MM.1S (cell line): ENCODE data around the gene KLK2.

Source experiments
- EZH2 ChIP-seq: fragments of 300-600 bp; sonication (generic); optimal IDR thresholded peaks from 2 replicates; pipeline ENCODE3; 2017; ENCODE audit warnings: low read depth, mild to moderate bottlenecking, antibody characterized with exemption, low read length, mixed read lengths
- TF ChIP-seq, protein P1 (sequence below): fragments of 300-600 bp; sonication (generic); IDR thresholded peaks from 2 replicates; pipeline ENCODE4 v1.5.1; 2016; ENCODE audit warnings: antibody characterized with exemption, low read length, mixed read lengths

DNA sequence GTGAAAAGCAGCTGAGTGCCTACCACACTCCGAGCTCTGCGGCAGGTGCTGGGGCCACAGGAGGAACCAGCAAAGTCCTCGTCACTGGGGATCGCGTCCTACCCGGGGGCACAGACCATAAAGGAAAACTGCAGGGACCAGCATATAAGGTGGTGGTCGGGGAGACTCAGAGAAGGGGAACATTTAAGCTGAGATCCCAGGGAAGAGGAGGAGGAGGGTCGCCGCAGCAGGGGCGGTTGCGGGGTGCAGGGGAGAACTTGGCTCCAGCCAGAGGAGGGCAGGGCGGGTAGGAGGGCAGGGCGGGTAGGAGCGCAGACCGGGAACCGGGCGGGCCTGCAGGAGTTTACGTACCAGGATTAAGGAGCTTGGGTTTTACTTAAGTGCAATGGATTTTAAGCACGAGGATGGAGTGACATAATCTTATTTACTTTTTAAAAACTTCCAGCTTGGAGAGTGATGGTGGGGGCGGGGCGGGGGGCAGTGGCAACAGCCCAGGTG lies 38.9 kb downstream of the KLK2 start:
- TF ChIP-seq, protein P1, sequence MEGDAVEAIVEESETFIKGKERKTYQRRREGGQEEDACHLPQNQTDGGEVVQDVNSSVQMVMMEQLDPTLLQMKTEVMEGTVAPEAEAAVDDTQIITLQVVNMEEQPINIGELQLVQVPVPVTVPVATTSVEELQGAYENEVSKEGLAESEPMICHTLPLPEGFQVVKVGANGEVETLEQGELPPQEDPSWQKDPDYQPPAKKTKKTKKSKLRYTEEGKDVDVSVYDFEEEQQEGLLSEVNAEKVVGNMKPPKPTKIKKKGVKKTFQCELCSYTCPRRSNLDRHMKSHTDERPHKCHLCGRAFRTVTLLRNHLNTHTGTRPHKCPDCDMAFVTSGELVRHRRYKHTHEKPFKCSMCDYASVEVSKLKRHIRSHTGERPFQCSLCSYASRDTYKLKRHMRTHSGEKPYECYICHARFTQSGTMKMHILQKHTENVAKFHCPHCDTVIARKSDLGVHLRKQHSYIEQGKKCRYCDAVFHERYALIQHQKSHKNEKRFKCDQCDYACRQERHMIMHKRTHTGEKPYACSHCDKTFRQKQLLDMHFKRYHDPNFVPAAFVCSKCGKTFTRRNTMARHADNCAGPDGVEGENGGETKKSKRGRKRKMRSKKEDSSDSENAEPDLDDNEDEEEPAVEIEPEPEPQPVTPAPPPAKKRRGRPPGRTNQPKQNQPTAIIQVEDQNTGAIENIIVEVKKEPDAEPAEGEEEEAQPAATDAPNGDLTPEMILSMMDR: no peak
- no peak for TF ChIP-seq EZH2
